Stimulated activated naive CD4-positive, alpha-beta T cell treated with Interleukin-2 at 50 U/mL for 16 hours (primary cell): ENCODE results near the gene ACTL10.

Experiments
- DNase-seq: peaks from one replicate; lab custom pipeline; 2025; lab: John Stamatoyannopoulos, UW

ACTL10 gene

DNA sequence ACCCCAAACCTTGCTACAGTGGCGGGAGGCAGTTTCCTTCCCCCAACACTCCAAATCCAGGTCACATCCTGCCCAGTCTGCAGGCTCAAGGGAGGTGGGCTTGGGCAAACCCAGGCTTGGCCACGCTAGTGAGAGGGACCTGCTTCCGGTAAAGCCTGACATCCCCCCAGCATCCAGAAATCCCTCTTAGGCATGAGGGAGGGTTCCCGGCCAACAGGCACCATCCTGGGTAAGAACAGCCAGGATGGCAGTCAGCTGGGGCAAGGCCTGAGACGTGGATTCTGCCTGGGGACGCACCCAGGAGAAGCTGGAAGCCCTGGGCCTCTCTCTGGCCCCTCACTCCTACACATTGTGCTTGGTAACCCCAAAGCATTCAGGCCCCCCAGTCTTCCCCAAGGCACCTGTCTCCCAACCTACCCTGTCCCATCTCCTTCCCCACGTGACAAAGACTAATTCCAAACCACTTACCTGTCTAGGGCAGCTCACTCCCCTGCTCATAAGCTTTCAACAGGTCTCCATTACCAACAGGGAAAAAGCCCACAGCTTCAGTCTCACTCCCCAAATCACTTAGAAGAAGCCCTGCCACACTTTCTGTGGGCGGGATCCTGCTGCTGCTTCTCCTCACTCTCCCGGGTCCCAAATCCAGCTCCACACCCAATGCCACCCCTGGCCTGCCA is 2.5 kb upstream of the ACTL10 start:
- DNase-seq: no peak

DNA sequence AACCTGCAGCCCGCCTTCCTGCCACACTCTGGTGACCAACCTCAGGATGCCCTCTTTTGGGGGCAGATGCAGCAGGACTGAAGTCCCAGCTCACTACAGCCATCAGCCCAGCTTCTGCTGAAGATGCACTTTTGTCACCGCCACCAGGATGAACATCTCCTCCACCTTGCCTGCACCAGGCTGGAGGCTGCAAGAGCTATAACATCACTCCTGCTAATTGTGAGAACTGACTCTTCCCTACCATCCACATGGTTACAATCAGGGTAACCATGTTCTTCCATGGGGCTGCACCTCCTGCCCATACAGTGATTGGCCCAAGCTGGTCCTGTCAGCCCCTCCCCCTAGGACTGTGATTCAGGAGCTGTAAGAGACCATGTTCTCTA is 2.0 kb upstream of the ACTL10 start:
- no peak for DNase-seq

DNA sequence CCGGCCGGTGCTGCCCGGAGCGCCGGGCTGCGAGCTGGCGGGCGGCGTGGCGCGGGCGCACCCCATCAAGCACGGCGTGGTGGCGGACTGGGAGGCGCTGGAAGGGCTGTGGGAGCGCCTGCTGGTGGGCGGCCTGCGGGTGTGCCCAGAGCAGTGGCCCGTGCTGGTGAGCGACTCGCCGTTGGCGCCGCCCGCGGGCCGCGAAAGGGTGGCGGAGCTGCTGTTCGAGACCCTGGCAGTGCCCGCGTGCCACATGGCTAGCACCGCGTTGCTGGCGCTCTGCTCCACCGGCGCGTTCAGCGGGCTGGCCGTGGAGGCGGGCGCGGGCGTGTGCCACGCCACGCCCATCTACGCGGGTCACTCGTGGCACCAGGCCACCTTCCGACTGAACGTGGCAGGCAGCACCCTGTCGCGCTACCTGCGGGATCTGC is 517 bp downstream of the ACTL10 start:
- peak; percentile 46 for DNase-seq

DNA sequence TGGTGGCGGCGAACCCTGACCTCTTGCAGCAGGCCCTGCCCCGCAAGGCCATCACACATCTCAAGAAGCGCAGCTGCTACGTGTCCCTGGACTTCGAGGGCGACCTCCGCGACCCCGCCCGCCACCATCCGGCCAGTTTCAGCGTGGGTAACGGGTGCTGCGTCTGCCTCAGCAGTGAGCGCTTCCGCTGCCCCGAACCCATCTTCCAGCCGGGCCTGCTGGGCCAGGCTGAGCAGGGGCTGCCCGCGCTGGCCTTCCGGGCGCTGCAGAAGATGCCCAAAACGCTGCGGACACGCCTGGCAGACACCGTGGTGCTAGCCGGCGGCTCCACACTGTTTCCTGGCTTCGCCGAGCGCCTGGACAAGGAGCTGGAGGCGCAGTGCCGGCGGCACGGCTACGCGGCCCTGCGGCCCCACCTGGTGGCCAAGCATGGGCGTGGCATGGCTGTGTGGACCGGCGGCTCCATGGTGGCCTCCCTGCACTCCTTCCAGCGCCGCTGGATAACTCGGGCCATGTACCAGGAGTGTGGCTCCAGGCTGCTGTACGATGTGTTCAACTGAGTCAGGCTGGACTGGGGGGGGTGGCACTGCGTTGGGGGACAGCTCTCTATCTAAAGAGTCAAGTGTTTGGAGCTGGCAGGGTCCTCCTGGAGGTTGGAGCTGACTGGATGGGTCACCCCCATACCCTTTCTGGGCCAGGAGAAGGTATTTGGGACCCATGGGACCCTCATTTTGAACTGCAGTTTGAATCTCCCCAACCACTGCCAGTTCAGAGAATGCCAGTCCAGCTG is 1.1 kb downstream of the ACTL10 start:
- DNase-seq: peak; percentile 70

DNA sequence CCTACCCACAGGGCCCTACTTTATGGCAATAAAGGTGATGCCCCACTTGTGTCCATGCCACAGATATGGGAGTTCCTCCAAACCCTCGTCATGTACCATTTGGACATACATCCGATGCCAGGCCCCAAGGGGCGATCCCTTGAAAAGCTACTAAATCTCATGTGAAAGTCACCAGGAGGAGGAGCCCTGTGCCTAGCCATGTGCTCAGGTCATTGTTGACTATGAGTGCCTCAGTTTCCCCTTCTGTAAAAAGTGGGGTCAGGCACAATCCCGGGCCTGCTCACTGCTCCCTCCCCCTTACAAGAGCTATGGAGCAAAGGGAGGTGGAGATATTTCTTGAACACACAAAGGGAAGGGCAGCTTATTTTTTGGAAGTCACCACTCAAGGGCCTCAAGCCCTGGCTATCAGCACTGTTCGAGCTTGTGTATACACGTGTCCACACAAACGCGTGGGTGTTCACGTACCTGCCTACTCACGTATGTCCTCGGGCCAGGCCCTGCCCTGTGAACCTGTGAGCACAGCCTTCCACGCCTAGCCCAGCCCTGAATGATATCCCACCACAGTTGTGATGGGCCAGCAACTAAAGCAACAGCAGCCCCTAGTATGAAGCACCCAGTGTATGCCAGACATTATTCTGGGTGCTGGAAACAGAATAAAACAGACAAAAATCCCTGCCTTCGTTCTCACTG is 1.9 kb downstream of the ACTL10 start:
- no peak for DNase-seq

DNA sequence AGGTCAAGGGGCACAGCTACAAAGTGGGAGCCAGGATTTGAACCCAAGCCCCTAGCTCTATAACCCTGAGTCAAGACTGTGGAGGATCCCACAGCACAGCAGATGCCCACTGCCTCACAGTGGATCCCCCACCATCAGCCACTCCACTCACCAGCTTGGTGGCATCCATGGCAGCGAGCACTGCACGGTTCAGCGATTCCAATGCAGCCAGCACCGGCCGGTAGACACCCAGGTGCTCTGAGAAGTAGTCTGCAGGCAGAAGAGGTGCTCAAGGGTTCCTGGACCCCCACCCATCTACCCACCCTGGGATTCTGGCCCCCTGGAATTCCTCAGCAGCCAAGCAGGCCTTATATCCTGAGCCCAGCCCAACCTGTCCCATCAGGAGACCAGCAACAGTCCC is 2.5 kb downstream of the ACTL10 start:
- DNase-seq: no peak

DNA sequence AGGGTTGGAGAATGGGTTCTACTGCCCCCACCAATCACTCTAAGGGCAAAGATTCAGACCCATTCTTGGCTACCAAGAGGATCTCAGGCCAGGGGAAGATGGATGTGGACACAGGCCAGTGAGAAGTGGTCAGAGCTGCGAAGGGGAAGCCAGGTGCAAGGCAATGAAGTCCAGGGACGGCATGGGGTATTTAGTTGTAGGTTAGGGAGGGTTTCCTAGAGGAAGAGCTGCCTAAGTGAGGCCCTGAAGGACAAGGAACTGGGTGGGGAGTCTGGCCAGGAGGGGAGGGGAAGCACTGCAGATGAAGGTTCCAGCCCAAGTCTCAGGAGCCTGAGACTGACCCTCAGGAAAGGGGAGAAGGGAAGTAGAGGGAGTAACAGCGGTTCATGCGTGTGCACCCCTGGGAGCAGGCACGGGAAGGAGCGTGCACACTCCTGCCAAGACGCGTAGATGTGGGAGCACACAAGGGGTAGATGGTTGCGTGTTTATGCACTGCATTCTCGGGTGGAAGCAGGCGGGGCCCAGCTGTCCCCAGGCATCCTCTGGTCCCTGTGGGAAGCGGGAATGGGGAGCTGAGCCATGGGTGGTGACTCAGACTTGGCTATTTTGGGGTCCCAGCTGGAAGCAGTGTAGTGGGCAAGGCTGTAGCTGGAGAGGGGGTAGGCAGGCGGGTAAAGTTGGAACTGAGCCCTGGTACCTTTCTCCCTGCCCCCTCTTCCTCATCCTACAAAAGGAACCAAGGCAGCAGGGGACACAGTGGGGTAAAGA is 3.3 kb downstream of the ACTL10 start:
- DNase-seq: no peak

DNA sequence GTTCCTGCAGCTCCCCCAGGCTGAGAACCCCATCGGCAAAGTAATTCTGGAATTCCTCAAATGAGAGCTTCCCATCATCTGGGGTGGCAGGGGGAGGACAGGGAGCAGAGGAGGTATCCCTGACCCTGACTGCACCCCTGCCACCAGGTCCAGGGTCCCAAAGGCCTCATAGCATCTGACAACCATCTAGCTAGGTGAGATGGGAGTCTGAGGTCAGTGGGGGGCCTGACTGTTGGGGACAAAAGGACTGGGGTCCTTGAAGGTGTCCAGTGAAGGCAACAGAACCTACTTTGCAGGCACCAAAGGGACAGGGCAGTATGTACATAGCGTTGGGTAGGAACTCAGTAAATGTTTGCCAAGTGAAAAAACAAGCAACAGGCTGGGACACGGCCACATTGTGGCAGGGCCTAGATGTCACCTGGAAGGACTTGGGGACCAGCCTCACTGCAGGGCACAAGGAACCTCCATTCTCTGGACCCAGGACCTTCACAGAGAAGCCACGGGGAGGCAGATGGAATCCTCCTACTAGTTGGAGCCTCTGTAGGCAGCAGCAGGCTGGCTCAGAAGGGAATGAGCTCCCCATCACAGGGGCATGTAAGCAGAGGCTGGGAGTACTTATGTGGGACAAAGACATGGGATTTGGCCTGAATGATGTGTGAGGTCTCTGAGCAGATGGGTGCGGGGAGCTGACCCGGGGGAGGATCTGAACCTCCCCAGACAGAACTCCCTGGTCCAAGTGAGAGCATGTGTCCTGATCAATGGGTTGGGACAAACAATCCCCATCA is 4.2 kb downstream of the ACTL10 start:
- DNase-seq: no peak

DNA sequence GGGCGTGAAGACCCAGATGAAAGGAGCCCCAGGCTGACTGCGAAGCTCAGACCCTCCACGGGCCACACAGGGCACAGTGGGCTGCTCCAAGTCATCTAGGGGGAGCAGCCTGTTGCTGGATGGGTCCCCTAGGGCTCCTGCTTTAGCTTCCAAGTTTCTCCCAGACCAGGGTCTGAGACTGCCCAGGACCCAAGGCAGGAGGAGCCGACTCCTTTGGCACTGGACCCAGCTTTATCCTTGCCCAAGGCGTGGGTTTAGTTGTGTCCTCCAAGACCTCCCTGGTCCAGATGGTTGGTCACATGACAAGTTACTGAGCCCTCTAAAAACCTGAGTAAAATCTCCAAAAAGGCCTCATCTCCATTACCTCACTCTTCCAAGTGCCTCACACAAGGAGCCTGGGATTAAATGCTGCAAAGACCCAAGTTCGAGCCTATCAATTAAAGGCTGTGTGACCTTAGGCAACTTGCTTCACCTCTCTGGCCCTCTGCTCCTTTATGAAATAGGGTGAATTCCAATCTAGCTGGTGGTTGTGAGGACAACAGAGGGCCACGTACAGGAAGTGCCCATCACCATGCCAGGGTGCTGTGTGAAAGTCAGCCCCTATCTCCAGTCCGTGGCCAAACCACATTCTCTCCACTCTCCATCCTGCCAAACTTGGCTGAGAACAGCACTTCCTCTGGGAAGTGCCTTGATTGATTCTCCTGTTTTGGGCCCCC is 5.0 kb downstream of the ACTL10 start:
- DNase-seq: no peak

DNA sequence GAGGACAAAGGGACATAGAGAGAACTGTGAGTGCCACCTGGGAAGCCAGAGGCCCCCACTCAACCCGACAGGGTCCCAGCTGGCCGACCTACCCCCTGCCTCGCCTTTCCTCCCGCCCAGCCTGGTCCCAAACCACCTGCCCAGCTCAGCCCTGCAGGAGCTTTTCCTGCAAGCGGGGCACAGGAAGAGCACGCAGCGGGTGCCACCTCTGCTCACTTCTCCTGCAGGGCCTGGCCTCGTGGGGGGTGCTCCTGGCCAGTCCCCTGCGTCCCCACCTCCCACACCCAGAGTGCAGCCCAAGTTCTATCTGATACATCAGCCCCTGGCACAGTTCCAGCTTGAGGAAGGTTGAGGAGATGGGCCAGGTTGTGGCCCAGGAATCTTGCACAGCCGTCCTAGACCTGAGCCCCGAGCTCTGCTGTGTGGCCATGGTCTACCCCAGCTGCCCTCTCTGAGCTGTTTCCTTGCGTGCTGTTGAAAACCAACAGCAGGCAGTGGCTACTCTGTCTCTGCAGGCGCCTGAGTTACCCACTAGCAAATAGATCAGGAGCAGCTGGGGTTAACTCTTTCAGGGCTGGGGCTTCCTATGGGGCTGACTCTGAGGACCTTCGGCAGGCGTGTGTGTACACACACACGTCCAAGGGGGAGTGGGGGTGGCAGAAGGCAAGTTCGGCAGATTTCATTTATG is 5.8 kb downstream of the ACTL10 start:
- no peak for DNase-seq

DNA sequence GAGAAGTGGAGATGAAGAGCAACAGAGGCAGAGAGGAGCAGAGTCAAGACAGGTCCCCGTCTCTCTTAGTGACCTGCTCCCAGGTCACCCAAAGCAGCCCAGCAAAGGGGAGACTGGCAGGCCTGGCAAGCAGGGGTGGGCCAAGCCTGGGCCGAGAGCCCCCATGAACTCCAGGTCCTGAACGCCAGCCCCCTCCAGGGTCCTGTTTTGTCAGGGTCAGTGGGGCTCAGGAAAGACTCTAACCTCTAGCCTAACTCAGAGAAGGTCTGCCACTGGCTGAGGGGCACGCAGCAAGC is 6.3 kb downstream of the ACTL10 start:
- DNase-seq: no peak

DNA sequence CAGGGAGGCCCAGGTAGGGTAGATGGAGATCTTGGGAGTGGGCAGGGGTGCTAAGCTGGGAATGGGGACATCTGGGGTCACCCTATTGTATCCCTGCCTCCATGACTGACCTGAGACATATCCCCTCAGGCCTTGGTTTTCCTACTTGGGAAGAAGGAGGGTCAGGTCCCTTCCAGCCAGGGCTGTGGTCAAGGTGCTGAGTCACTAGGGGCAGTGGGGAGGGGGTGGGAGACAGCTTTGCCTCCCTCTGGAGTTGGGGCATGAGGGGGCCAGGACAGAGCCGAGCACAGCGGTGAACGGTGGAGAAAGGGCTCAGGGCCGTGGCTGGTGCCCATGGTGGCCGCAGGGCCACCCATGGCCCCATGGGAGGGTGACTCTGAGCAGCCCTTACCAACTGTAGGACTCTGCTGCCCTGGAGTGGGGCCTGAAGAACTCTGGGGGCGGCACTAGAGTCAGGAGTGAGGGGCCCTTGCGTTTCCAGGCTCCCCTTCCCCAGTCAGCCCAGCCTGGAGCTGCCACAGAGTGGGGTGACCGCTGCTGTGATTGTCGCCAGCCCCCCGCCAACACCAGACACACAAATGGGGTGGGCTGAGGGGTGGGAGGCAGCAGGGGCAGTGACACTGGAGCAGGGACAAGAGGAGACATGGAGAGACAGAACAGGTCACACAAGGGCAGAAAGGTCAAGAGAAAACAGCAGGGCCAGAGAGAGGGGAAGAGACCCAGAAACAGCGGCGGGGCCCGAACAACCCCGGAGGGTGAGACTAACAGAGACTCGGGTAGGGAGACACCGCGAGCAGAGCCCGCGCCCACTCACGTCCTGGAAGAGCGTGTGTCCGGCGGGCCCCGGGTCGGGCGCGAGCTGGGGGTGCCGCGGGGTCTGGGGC is 6.9 kb downstream of the ACTL10 start:
- no peak for DNase-seq

DNA sequence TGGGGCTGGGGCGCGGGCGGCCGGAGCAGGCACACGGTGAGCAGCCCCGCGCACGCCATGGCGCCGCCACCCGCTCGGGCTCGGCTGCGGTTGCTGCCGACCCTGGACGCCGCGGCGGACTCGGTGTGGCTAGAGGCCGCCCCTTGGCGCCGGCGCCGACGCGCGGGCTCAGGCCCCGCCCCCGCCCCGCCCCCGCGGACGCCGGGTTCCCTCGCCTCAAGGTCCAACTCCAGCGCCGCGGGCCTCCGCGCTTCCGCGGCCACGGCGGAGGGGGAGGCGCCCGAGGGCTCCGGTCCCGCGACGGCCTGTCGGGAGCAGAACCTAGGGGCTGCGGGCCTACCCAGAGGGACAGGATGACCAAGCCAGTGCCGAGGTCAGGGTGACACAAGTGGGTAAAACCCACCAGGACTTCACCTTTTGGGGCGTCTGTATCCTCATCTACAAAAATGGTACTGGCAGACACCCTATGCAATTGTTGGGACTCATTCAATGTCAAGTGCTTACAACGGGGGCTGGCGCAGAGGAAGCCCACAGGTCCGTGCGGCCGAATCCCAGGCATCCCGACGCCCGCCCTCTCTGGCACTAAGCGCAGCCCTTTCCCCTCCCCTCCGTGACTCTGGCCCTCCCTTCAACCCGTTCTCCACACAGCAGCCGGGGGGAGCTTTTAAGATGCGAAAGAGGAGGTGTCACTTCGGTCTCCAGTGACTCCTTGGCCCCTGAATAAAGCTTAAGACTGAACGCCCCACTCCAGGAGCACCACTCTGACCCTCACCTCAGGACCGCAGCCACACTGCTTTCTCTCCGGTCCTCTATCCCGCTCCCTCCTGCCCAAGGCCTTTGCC is 7.8 kb downstream of the ACTL10 start, which contains the start of gene NECAB3:
Gene NECAB3, minus strand, starts transcription at position 135 of the 842 bp plus-strand sequence. Its CDS starts 76 bp downstream, at position 59.
- DNase-seq: peak; percentile 43

DNA sequence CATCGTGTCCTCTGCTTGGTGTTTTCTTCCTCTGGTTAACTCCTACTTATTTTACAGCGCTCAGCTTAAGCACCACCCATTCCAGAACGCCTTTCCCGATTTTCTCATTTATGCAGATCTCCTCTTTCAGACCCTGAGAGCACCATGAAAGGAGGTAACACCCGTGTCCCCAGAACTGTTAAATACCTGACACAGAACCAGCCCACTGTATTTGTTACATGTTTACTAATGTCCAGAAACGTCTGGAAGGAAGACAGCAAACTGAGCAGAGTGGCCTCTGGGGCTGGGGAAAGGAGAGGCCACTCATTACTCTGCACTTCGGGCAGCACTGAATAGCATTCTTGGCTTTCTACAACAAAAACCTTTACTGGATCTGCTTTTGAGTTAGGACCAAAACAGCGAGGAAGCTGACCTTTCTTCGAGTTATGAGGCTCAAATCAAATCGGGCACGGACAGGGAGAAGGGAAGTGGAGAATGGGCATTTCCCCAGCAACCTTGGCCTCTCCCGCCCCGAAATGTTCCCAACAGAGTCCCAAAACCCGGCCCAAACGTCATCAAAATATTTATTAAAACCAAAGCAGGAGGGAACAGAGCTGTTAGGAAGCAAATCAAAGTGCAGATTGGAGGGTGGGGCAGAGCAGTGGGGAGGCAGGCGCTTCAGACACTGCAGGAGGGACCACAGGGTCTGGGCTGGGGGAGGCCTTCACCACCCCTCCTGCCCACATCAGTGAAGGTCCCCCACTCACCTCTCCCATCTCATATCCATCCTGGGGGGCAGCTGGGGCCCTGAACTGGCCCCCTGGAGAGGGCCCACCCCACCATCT is 8.6 kb downstream of the ACTL10 start:
- DNase-seq: no peak

DNA sequence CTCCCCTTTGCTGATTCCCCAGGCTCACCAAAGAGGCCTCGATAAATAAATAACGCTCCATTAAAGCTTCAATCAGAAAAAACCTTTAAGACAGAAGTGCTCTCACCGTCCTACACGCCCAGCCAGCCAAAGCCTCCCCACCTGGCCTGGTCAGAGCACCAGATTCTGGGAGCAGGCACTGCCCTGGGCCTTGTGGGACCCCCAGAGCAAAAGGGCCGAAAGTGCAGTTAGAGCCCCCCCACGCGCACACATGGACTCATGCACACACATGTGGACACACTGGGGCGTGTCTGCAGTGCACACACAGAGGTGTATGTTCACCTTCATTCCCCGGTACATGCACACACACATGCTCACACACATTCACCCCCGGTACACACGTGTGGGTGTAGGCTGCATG is 9.4 kb downstream of the ACTL10 start:
- DNase-seq: no peak

DNA sequence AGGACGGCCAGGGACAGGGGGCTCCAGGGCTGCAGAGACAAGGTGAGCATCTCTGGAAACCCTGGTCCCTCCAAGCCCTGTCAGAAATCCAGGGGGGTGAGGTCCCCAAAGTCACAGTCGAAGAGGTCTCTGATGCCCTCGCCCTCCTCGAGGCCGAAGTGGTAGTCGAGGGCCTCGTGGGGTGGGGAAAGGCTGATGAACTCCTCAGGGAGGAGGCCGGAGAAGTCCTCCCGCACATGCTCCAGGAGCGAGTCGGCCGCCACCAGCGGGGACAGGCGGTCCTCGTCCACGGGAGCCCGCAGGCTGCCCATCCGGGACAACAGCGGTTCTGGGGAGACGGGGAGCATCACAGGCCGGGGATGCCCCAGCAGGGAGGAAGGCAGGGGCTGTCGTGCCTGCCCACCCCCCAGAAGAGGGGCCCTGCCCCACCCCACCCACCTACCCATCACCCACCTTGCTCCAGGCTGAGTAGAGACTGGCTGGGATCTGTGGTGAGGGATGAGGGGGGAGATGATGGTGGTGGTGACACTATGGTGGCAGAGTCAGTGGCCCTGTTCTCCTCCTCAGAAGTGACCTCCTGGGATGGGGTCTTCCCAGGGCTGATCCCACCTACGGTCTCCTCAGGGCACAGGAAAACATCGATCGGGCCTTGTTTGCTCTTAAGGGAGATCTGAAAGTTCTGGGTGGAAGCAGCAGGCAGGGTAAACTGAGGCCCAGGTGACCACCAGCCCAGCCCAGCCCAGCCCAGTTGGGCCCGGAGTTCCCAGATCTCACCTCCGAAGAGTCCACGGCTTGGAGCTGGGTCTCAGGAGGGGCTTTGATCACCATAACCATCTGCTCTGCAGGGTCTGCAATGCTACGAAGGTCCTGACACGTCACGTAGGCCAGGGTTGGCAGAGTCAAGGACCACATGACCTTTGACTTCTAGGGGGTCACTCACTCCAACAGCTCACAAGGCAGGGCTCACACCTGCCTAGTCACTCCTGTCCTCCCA is 10.2 kb downstream of the ACTL10 start:
- DNase-seq: no peak
